OCI-LY3 (cell line): ENCODE data around the gene GRWD1.
"Not testable (repeated sequence)": the region's sequence is repeated elsewhere in the genome, so short reads cannot be mapped to it uniquely, and the experiment has no call there.

Experiments used
- H2AFZ ChIP-seq: fragments of 200-600, 300-600 bp; shearing (Covaris generic); 2 replicates; pipeline ENCODE4 v1.6.0; 2014; ENCODE audit warnings: antibody characterized with exemption, low read depth, low read length
- H3K27ac ChIP-seq: fragments of 200-600, 300-600 bp; sonication (generic); 2 replicates; pipeline ENCODE4 v1.5.1; 2014; ENCODE audit warnings: mild to moderate bottlenecking, low read length, moderate library complexity, mixed read lengths
- H3K27me3 ChIP-seq: fragments of 200-600, 300-600 bp; sonication (generic); 2 replicates; pipeline ENCODE4 v1.6.1; 2014; ENCODE audit warnings: low read depth, low read length, mixed read lengths
- H3K36me3 ChIP-seq: fragments of 200-600, 300-600 bp; sonication (generic); replicated peaks from 2 replicates; pipeline ENCODE3; 2014; ENCODE audit warnings: low read depth, low read length, mixed read lengths
- H3K4me1 ChIP-seq: fragments of 300-600, 200-600 bp; sonication (generic); 2 replicates; pipeline ENCODE4 v1.6.1; 2014; ENCODE audit warnings: low read length, mixed read lengths
- H3K4me2 ChIP-seq: fragments of 200-600, 300-600 bp; sonication (generic); 2 replicates; pipeline ENCODE4 v1.6.1; 2014; ENCODE audit warnings: low read length, mixed read lengths
- H3K4me3 ChIP-seq: fragments of 300-600, 200-600 bp; sonication (generic); 2 replicates; pipeline ENCODE4 v1.5.1; 2014; ENCODE audit warnings: antibody characterized with exemption, mild to moderate bottlenecking, low read length, moderate library complexity
- H3K79me2 ChIP-seq: fragments of 300-600, 200-600 bp; shearing (Covaris generic); 2 replicates; pipeline ENCODE4 v1.6.1; 2014; ENCODE audit warnings: mild to moderate bottlenecking, low read length, mixed read lengths
- H3K9ac ChIP-seq: fragments of 300-600, 200-600 bp; shearing (Covaris generic); 2 replicates; pipeline ENCODE4 v1.6.0; 2014; ENCODE audit warnings: mild to moderate bottlenecking, low read length, moderate library complexity
- H3K9me3 ChIP-seq: fragments of 200-600, 300-600 bp; shearing (Covaris generic); 2 replicates; pipeline ENCODE4 v1.6.1; 2014; ENCODE audit warnings: low read length, mixed read lengths; ENCODE audit not compliant: insufficient read depth
- H4K20me1 ChIP-seq: fragments of 200-600, 300-600 bp; sonication (generic); 2 replicates; pipeline ENCODE4 v1.6.1; 2016; ENCODE audit warnings: low read length, mixed read lengths; ENCODE audit not compliant: insufficient read depth
- EZH2phosphoT487 ChIP-seq: fragments of 200-600 bp; shearing (Covaris generic); IDR thresholded peaks from 2 replicates; pipeline ENCODE4 v1.6.1; 2018; ENCODE audit warnings: antibody characterized with exemption, mixed run types, low read depth
- TF ChIP-seq, protein P1 (sequence below): fragments of 200-600, 300-600 bp; sonication (generic); IDR thresholded peaks from 2 replicates; pipeline ENCODE4 v1.5.1; 2014; ENCODE audit warnings: antibody characterized with exemption, low read length, low read depth

Gene GRWD1

DNA sequence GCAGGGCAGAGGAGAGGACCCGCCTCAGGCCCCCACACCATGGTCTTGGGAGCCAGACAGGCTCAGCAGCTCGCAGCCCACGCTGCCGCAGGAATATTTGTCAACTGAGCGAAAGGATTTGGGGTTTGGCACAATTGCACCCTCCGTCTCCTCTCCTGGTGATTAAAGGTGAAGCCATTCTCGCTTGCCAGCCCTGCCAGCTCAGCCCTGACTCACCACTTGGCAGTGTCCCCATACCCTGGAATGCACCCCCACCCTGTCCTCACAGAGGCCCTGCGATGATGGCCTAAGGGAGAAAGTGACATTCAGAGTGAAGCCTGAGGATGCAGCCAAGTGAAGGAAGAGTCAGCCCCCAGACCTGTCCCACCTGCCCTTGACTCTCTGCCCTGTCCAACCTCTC is 42.2 kb downstream of the GRWD1 start:
- H3K4me3 ChIP-seq, result no peak overlapping the region
- H3K27me3 ChIP-seq, result no peaks in the 10 kb centered on the region
- no peak overlapping the region for H3K27ac ChIP-seq
- no peak overlapping the region for H3K9ac ChIP-seq
- no peaks in the 10 kb centered on the region for H4K20me1 ChIP-seq
- no peak overlapping the region for H2AFZ ChIP-seq
- TF ChIP-seq, protein P1, sequence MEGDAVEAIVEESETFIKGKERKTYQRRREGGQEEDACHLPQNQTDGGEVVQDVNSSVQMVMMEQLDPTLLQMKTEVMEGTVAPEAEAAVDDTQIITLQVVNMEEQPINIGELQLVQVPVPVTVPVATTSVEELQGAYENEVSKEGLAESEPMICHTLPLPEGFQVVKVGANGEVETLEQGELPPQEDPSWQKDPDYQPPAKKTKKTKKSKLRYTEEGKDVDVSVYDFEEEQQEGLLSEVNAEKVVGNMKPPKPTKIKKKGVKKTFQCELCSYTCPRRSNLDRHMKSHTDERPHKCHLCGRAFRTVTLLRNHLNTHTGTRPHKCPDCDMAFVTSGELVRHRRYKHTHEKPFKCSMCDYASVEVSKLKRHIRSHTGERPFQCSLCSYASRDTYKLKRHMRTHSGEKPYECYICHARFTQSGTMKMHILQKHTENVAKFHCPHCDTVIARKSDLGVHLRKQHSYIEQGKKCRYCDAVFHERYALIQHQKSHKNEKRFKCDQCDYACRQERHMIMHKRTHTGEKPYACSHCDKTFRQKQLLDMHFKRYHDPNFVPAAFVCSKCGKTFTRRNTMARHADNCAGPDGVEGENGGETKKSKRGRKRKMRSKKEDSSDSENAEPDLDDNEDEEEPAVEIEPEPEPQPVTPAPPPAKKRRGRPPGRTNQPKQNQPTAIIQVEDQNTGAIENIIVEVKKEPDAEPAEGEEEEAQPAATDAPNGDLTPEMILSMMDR, result no peak
- no peak for TF ChIP-seq EZH2phosphoT487
- no peaks in the 10 kb centered on the region for H3K79me2 ChIP-seq
- H3K36me3 ChIP-seq, result no peaks in the 10 kb centered on the region
- no peaks in the 10 kb centered on the region for H3K9me3 ChIP-seq
- H3K4me2 ChIP-seq, result no peak overlapping the region
- peaks cover 24% of the 10 kb centered on the region for H3K4me1 ChIP-seq

DNA sequence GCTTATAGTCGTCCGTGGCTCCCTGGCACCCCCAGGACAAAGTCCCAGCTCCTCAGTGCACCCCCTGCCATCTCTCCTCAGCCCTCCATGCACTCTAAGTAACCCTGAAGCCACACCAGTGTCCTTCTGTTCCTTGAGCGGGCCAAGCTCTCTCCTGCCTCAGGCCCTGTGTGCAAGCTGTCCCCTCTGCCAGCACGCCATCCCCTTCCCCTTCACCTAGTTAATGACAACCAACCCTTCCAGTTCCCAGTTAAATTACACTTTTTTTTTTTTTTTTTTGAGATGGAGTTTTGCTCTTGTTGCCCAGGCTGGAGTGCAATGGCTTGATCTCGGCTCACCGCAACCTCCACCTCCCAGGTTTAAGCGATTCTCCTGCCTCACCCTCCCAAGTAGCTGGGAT is 42.7 kb downstream of the GRWD1 start:
- H3K27me3 ChIP-seq, H3K4me2 ChIP-seq, H3K36me3 ChIP-seq, H2AFZ ChIP-seq, H3K9me3 ChIP-seq, H3K4me3 ChIP-seq, H3K27ac ChIP-seq, H3K9ac ChIP-seq, H3K79me2 ChIP-seq, H4K20me1 ChIP-seq: not testable (repeated sequence)
- H3K4me1 ChIP-seq, result peaks cover 25% of the 10 kb centered on the region

DNA sequence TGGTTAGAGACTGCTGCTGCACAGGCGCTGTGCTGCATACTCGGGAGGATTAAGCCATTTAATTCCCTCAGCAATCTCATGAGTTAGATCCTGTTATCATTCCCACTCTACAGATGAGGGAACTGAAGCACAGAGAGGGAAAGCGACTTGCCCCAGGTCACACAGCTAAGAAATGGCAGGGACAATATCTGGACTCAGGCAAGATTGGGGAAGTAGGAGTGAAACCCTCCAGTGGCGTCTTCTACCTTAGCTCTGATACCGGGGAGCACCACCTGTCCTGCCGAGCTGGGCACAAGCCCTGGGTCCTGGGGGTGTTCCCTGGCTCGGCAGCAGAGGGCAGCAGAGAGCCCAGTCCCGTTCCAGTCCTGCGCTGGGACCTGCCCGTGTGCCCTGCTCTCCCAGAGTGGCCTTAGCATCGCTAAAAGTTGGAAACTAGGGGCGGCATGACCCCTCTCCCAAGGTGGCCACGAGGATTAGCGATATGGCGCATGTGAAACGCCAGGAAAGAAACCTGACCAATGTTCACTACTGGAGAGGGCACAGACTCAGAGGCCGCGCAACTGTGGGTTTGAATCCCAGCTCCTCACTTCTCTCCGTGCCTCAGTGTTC is 43.9 kb downstream of the GRWD1 start:
- TF ChIP-seq, protein P1, result peak; percentile 92
- TF ChIP-seq EZH2phosphoT487, result no peak
- Histone ChIP-seq H3K4me2 (peak overlapping the region; percentile 81), H3K79me2 (no peaks in the 10 kb centered on the region), H3K27me3 (no peaks in the 10 kb centered on the region), H3K27ac (no peak overlapping the region), H3K36me3 (no peaks in the 10 kb centered on the region), H3K4me3 (peak overlapping the region; percentile 69; the same call in 1 of the 2 replicates), H3K4me1 (peaks cover 25% of the 10 kb centered on the region), H3K9me3 (no peaks in the 10 kb centered on the region), H4K20me1 (no peaks in the 10 kb centered on the region), H2AFZ (no peak overlapping the region), H3K9ac (no peak overlapping the region)

DNA sequence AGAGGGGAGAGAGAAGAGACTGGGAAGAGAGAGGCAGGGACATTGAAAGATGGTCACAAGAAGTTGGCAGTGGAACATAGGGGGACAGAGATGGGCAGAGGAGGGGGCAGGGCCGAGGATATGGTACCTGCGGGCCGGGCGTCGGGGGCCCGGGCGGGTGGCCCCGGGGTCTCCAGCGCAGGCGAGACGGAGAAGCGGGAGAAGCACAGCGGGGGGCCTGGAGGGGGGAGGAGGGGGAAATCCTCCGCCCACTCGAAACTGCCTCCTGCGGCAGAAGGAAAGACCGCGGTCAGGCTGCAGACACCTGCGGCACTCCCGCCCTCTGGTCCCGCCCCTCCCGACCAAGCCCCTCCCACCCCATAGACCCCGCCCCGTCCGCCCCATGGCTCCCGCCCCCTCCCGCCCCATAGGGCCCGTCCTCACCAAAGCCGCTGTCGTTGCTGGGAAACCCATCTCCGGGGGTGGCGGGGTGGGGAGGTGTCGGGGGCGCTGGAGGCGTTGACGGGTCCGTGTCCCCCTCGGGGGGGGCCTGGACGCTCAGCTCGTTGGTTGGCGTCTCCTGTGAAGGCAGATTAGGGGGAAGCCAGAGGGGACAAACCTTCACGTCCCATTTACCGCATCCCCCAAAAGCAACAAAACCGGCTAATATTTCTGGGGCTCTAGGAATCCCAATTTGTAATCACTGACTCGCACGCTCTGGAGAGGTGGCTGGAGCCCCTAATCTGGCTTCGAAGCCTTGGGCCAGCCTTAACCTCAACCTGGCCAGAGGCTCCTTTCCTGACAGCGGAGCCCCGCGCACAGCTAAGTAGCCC is 45.4 kb downstream of the GRWD1 start:
- Histone ChIP-seq H3K36me3 (no peaks in the 10 kb centered on the region), H3K4me3 (peak overlapping the region; percentile 69), H3K27ac (peak overlapping the region; percentile 7; the same call in 1 of the 2 replicates), H3K27me3 (peaks cover 4% of the 10 kb centered on the region; the same call in 1 of the 2 replicates), H4K20me1 (no peaks in the 10 kb centered on the region), H3K4me1 (peaks cover 25% of the 10 kb centered on the region), H3K79me2 (no peaks in the 10 kb centered on the region), H3K9me3 (no peaks in the 10 kb centered on the region), H2AFZ (peak overlapping the region; percentile 20; the same call in 1 of the 2 replicates), H3K4me2 (peak overlapping the region; percentile 81), H3K9ac (peak overlapping the region; percentile 36; the same call in 1 of the 2 replicates)
- no peak for TF ChIP-seq EZH2phosphoT487
- TF ChIP-seq, protein P1, result no peak
